ENCODE results near the gene NECTIN2.
"Not testable (repeated sequence)": the region's sequence is repeated elsewhere in the genome, so short reads cannot be mapped to it uniquely, and the experiment has no call there.

DNA sequence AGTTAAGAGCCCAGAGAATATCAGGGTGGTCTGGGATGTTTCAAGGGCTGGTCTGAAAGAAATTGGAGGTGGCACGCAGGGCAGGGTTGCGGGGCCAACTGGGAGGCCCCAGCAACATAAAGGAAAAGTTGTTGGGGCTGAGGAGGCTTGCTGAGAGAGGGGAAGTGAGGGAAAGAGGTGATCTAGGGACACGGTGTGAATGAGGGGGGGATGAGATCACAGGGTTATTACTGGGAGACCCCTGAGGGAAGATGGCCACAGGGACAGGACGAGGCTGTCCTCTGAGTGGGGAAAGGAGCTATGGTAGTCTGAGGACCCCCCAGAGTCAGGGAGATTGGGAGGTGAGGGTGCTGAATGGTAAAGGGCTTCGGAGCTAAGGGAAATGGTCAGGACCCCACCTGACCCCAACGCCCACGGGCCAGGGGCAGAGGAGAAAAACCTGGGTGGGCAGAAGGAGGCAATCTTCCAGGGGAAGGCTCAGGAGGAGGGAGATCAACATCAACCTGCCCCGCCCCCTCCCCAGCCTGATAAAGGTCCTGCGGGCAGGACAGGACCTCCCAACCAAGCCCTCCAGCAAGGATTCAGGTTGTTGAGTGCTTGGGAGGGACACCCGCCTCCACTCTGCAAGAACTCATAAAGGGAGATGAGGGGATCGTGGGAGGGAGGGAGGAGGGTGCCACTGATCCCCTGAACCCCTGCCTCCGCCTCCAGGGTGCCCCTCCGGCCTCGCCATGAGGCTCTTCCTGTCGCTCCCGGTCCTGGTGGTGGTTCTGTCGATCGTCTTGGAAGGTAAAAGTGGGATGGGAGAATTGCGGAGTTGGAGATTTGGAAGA, 80.4 kb downstream of the NECTIN2 start:
- TF ChIP-seq POLR2A (IDR thresholded peaks at IDR 0.05; ENCODE audit: low read length); GATA1 (IDR thresholded peaks at IDR 0.05; ENCODE audit: low read depth, low read length): not testable (repeated sequence)

All from erythroblast (primary cell).